HG02840 (cell line): ENCODE results near the gene PCK1.

Experiments used
- ATAC-seq: cut with Tn5 transposase; IDR thresholded peaks from one replicate; pipeline ENCODE4 v1.9.1; 2021; ENCODE audit warnings: mild to moderate bottlenecking, moderate library complexity, moderate number of reproducible peaks; ENCODE audit not compliant: unreplicated experiment, low FRiP score

The PCK1 gene

DNA sequence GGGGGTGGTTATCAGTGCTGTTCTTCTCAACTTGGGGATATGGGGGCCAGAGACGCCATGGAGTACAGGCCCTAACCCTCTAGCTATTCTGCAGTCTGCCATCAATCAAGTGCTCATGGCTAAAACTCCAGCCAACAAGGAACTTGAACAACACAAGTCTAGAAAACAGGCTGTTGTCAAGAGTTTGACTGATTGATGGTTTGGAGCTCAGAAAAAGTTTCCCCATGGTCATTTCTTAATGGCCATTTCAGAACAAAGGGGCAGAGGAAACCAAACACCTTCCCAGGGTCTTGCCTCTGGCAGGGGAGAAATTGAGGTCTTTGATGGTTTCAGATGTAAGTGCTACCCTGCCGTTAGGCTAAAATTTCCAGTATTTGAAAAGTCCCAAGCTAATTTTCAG, 15.1 kb downstream of the PCK1 start:
- ATAC-seq, result no peak

DNA sequence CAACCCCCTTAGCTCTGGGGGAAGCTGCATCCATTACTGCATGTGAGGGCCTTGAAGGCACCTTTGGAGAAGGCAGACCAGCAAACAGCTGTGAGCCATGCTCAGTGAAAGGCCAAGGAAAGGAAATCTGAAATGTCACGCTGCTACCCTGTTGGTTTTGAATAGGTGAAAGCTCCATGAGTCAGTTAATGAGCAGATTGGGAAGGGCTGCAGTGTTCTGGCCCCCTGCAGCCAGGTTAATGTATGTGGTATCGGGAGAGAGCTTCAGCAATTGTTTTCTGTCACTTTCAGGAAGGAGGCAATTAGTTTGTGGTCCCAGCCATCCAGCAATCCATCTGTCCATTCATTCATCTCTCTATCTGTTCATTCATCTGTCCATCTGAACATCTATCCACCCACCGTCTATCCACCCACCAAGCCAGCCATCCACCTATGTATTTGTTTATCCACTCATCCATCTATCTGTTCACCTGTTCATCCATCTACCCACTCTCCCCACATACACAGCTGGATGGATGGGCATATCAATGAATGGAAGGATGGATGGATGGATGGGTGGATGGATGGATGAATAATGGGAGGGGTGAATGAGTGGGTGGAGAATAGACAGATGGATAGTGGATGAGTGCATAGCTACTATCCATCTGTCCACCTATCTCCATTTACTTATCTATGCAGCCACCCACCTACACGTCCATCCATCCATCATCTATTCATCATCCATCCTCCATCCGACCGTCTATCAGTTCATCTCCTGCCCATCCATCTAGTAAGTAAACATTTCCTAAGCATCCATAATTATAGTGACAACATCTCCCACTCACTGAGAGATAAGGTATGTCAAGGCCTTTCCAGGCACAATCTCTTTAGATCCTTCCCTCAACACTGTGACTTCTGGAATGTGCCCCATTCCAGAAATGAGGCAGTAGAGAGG, 16.0 kb downstream of the PCK1 start:
- no peak for ATAC-seq

DNA sequence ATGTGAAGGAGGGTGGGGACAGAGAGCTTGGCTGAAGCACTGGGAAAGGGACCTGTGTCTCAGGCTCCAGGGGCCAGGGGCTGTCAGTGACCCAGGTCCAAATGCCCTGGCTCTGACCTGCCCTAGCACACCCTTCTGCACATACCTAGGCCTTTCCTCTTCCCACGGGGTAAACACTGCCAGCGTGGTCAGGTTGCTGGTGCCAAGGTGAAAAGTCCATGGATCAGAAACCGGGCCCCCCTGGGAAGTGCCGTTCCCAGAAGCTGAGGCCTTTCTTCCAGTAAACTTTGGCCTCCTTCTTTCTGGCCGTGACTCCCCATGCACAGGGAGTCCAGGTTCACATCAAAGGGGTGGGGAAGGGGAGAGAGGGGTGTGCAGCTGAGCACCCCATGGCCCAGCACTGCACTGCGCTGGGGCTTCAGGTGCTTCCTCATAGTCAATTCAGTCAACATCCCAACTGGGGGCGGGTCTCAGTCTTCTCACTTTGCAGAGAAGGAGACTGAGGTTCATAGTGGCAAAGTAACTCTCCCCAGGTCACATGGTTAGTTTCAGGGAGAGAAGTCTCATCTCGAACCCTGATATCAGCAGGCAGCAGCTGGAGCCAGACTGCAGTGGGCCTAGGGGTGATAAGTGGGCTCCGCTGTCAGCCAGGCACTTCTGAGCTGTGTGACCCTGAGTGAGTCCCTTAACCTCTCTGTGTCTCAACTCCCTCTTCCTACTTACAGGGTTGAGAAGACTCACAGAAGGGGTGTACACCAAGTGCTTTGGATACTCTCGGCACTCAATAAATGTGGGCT, 17.0 kb downstream of the PCK1 start:
- no peak for ATAC-seq

DNA sequence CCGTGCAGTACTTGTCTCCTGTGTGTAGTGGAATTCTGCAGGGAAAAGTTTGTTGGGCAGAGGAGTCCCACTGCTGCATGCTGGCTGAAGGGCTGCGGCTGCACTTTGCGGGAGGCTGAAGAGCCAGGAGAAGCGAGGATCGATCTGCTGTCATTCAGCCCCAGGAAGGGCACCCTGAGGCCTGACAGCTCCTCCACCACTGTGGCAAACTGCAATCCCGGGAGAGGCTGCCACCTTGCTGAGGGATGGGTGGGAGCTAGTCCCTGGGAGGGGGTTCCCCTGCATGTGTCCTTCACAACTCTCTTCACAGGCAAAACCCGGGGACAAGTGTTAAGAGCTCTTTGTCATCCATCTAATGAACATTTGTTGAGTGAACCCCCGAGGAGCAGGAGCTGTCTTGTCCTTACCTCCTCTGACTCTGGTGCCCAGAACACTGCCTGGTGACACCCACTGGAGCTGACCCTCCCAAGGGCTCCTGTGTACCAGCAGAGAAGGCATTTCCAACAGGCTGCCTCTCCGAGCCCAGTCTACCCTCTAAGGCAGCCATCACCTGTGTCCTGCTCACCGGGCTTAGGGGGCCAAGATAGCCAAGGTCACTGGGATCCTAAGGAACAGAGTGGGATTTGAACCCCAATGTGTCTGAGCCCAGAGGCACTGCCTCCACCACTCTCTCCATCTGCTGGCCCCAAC, 17.7 kb downstream of the PCK1 start:
- no peak for ATAC-seq

DNA sequence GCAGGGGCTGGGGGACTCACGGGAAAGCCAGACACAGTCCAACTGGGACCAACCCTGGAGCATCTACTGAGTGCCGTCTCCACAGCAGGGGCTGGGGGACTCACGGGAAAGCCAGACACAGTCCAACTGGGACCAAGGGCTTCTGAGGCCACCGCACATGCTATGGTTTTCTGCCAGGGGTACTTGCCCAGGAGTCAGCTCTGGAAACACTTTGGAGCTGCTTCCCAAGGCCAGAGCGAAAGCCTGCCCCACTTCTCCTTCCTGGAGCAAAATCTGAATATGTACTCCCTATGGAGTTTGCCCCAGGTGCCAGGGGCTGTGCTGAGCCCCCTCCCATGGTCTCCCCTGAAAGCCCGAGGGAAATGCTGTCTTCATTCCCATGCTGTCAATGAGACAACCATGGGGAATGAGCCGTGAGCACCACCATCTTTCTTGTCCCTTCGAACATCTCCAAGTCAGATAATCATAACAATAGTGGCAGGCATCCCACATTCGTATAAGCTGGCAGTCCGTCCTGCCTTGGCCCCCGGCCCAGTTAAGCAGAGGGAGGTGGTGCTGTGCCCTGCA, 18.5 kb downstream of the PCK1 start:
- no peak for ATAC-seq

DNA sequence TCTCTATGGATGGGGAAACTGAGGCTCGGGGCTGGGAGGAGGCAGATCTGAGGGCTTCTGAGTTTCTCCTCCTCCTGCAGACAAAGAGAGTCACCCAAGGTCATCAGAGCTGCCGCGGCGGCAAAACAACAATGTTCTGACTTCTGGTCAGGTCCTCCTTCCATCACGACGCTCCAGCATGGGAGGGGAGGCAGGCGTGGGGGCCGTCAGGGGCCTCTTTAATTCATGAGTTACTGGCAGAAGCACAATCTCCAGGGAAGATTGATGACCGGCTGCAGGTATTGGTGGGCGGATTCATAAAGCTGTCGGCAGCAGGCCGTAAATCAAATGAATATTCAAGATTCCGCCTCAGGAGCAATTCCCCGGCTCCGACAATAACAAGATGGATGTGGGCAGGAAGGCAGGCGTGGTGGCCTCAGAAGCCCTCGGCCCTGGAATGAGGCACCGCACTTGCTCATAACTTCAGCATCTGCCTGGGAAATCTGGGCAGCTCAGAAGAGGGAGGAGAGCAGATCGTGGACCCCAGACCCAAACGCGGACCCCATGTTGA, 19.1 kb downstream of the PCK1 start:
- ATAC-seq, result no peak

DNA sequence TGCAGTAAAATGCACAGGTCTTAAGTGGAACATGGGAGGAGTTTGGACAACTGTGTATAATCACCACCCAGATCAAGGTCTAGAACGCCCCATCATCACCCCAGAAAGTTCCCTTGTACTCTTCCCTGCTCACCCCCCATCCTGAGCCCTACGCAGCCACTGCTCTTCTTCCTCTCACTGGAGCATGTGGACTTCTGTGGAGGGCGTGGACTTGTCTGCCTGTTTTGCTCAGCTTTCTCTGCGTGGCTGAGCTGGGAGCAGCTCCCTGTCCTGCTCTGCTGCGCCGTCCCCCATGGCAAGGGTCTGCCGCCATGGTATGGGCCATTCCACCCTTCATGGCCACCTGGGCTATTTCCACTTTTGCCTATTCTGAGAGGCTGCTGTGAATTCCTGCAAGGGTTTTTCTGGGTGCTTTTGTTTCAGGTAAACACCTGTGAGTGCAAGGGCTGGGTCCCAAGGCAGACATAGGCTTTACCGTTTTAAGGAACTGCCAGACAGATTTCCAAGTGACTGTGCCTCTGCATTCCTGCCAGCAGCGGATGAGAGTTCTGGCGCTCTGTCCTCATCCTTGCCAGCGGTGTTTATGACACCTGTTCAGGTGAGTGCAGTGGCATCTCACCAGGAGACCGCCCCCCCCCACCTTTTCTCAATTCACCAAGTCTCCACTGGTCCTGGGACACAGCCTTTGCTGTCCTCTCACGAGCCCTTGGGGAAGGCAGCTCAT, 19.7 kb downstream of the PCK1 start:
- no peak for ATAC-seq

DNA sequence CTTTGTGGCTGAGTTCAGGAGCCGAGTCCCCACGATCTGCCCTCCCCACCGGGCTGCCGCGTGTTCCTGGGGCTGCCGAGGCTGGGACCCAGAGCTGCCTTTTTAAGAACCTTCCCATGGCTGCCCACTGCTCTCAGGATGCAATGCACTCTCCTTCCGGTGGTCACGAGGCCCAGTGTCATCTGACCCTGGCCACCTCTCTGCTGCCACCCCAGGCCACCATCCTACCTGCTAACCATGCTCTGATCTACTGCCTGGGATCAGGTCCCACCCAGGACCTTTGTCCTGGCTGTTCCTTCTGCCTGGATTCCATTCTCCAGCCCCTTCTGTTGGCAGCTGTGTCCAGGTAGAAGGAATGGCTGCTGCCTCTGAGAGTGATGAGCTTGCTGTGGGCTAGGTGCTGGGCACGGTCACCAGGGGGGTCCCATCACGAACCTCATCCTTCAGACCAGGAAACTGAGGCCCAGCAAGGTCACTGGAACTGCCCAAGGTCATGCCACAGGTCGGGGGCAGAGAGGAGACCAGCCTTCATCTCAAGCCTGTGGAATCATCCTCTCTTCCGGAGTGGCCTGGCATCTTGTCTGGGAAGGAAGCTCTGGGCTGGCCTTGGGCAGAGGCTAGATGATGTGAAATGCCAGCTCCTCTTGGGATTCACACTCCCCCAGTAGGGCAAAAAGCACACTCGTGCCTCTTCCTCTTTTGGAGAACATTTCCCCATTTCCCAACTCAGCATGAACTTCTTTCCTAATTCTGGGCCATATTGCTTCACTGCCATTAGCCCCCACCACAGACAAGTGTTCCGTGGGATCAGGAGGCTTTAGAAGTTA, 20.5 kb downstream of the PCK1 start:
- no peak for ATAC-seq

DNA sequence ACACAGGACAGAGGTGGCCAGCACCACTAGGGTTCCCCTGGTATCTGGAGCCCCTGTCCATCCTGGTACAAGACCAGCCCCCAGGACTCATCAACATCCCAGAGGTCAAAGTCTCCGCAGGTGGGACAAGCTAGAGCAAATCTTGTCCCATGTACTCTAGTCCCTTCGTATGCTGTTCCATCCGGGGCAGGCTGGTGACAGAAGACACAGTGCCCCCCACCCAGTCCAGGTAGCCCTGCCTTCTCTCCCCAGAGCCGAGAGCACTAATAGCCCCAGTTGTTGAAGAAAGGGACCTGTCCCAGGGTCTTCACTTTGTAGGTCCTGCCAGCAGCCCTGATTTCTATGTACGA, 21.1 kb downstream of the PCK1 start:
- ATAC-seq, result no peak

DNA sequence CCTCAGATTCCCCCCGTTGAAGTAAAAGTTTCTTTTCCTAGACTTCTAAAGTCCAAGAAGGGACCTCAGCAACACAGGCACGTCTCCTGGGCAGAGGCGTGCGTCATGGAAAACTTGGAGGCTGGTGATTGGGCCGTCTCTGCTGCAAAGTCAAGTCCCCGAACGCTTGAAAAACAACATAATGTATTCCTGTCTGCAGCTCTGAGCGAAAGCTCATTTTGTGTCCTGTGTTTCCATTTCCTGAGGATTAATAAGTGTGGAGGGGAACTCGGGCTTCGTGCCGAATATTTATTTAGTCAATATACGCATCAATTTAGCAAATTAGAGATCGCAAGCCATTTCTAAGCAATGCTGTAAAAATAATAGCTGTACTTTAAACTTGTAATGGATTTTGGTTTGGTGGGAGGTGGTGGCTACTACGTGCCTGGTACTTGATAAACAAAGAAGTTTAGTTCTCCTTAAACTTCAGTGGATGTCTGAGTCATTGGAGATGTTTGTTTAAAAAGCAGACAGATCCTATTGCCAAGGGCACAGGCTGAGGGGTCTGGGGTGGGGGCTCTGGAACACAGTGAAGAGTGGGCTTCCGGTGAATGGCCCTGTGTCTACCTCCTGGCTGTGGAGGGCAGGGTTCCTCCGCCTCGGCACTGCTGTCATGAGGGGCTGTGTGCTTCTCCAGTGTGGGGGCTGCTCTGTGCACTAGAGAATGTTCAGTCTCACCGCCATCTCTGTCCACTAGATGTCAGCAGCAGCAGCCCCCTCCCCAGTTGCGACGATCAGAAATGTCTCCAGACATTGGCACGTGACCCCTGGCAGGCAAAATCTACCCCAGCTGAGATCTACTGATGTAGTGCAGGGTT, 21.8 kb downstream of the PCK1 start:
- ATAC-seq, result no peak

DNA sequence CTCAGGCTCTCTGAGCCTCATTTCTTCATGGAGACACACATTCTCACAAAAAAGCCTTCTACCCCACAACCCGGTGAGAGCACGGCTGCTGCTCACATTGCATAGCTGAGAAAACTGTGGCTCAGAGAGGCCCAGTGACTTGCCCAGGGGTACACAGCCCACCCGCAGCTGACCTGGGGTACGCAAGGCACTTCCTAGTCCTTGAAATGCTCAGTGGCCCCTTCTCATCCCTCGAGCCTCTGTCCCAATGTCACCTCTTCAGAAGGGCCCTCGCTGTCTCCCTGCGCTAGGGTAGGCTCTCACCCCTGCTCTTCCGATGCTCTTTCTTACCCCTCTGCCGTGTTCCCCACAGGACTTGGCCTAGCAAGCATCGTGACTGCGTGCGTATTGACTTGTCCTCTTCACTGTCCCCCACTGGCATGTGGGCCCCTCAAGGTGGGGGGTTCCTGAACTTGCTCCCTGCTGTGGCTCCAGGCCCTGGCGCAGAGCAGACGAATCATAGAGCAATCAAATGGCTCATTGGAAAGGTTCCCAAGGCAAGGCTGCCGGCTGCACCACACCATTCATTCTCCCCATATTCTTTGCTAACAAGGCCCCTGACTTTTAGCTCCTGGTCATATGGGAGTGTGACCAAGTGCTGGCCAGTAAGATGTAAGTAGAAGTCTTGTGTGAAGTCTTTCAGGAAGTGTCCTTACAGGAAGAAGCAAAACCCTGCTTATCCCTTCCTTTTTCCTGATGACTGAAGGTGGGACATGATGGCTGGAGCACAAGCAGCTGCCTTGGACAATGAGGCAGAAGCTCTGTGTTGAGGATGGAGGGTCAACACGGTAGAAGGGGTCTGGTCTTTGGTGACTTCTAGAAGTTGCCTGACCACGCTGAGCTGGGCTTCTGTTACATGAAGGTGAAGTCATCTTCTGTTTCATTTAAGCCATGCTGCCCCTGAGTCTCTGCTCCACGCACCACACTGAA, 22.7 kb downstream of the PCK1 start:
- no peak for ATAC-seq

DNA sequence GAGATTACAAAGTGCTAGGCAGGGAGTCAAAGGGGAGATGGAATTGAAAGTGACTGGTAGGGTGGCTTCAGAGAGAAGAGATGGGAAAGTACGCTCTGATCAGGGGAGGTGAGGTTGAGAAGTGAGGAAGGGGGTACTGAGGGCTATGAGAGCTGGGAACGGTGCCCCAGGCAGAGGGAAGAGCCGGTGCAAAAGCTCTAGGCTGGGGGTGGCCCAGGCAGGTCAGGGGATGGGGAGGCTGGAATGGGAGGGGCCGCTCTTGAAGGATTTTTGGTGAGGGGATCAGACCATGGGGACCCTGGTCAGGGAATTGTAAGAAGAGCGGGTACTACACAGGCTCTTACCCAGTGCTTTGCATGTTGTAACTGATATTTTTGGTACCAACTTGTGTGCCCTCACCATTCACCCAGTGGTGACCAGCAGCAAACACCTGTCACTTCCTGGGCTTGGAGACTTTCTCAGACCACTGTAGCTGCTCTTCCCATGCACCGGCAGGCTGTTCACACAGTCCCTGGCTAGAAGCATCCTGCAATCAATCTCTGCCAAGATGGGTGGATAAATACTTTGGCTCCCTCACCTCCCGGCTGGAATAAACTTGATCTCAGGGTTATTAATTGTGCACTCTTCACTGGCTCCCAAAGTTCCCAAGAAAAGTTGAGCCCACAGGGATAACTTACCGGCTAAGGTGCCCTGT, 24.0 kb downstream of the PCK1 start:
- no peak for ATAC-seq

DNA sequence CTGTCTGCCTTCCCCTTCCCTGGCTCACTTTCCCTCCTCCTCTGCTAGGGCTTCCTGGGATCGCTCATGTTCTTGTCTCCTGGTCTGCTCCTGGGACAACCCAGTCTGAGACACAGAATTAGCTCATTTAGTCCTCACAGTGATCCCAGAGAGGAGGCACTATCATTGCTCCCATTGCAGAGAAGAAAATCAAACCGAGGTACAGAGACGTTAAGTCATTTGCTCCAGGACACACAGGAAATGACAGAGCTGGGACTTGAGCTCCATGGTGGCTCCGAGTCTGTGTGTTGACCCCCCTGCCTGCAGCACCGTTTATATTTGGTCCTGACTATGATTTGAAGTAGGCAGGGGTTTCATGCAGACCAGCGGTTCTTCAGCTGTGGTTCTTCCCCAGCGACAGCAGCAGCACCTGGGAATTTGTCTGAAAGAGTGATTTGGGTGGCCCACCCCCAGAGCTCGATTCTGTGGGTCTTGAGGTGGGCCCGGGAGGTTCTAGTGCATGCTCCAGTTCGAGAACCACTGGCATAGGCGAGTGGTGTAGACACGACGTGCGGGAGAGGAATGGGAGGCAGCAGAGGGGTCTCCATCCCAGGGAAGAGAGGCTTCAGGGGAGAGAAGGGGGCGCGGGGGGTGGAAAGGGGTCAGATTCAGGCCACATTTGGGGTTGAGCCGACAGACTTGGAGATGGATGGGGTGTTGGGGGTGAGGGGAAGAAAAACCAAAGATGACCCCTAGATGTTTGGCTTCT, 24.7 kb downstream of the PCK1 start:
- ATAC-seq, result no peak

DNA sequence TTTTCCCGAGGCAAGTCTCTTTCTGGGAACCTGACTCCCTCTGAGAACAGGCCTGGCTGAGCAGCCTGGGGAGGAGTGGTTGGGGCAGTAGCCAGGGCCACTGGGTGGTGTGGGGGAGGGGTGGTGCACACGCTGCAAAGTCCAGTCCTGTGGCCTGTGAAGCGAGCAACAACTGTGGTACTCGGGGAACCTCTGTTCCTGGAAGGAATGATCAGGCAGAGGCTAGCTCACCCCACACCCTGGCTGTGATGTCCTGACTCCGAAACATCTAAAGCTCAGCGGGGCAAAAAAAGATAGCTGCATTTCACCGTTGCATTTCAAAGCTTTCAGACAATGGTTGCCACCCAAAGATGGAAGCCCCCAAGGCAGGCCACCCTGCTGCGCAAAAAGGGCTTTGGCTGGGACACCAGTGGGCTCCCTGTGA, 25.5 kb downstream of the PCK1 start:
- no peak for ATAC-seq

DNA sequence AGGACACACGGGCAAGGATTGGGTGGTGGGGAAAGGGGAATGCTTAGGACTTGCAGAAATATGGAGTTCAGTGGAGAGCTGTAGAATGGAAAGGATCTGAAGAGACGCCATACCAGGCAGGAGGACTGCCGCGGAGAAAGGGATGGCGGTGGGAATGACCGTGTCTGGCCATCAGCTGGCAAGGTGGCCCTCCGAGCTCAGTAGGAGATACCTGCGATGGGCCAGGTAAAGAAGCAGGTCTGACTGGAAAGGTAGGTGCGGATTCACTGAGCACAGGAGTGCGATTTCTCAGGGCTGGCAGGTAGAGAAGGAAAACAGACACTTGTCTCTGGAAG, 26.0 kb downstream of the PCK1 start:
- ATAC-seq, result no peak
